IPS-18a (cell line): ENCODE data around the gene KLF11.

Experiments
- H3K27ac ChIP-seq: one replicate; pipeline ENCODE4 v1.5.1; 2013; ENCODE audit warnings: low read length
- H3K27me3 ChIP-seq: one replicate; pipeline ENCODE4 v1.6.1; 2013; ENCODE audit warnings: mild to moderate bottlenecking, low read length; ENCODE audit not compliant: control insufficient read depth, insufficient read depth
- H3K36me3 ChIP-seq: one replicate; pipeline ENCODE4 v1.6.1; 2013; ENCODE audit warnings: low read depth, low read length; ENCODE audit not compliant: control insufficient read depth
- H3K4me1 ChIP-seq: one replicate; pipeline ENCODE4 v1.6.1; 2013; ENCODE audit warnings: low read depth, low read length; ENCODE audit not compliant: control insufficient read depth
- H3K4me3 ChIP-seq: one replicate; pipeline ENCODE4 v1.5.1; 2013; ENCODE audit warnings: low read length
- H3K9ac ChIP-seq: one replicate; pipeline ENCODE4 v1.6.1; 2013; ENCODE audit warnings: mild to moderate bottlenecking, low read length, moderate library complexity
- H3K9me3 ChIP-seq: one replicate; pipeline ENCODE4 v1.6.1; 2013; ENCODE audit warnings: low read depth, low read length; ENCODE audit not compliant: control insufficient read depth

KLF11 gene

GRCh38 chr2:10036095-10036884 lies 7.1 kb upstream of the KLF11 start:
- Histone ChIP-seq H3K9ac (no peak overlapping the region), H3K27me3 (peaks cover 7% of the 10 kb centered on the region), H3K9me3 (no peaks in the 10 kb centered on the region), H3K4me3 (no peak overlapping the region), H3K36me3 (no peaks in the 10 kb centered on the region), H3K4me1 (no peaks in the 10 kb centered on the region), H3K27ac (no peak overlapping the region)

- no peak overlapping the region for H3K4me3 ChIP-seq
- H3K9ac ChIP-seq: no peak overlapping the region
- H3K27me3 ChIP-seq: peaks cover 23% of the 10 kb centered on the region
- H3K36me3 ChIP-seq: no peaks in the 10 kb centered on the region
- peaks cover 6% of the 10 kb centered on the region for H3K4me1 ChIP-seq
- no peak overlapping the region for H3K27ac ChIP-seq
- H3K9me3 ChIP-seq: no peaks in the 10 kb centered on the region
Measured at GRCh38 chr2:10038123-10038522, 5.2 kb upstream of the KLF11 start.

- Histone ChIP-seq H3K27me3 (peaks cover 23% of the 10 kb centered on the region), H3K36me3 (no peaks in the 10 kb centered on the region), H3K4me1 (peaks cover 6% of the 10 kb centered on the region), H3K4me3 (no peak overlapping the region), H3K9ac (no peak overlapping the region), H3K27ac (no peak overlapping the region), H3K9me3 (no peaks in the 10 kb centered on the region)
Measured at GRCh38 chr2:10038716-10039115, 4.6 kb upstream of the KLF11 start.

GRCh38 chr2:10039658-10040410 lies 3.5 kb upstream of the KLF11 start:
- H3K27ac ChIP-seq: no peak overlapping the region
- peaks cover 6% of the 10 kb centered on the region for H3K4me1 ChIP-seq
- H3K27me3 ChIP-seq: peaks cover 28% of the 10 kb centered on the region
- H3K9me3 ChIP-seq: no peaks in the 10 kb centered on the region
- no peaks in the 10 kb centered on the region for H3K36me3 ChIP-seq
- H3K4me3 ChIP-seq: no peak overlapping the region
- no peak overlapping the region for H3K9ac ChIP-seq

GRCh38 chr2:10041711-10042110 lies 1.6 kb upstream of the KLF11 start:
- Histone ChIP-seq H3K27me3 (peaks cover 28% of the 10 kb centered on the region), H3K27ac (no peak overlapping the region), H3K4me1 (peaks cover 6% of the 10 kb centered on the region), H3K9me3 (no peaks in the 10 kb centered on the region), H3K9ac (no peak overlapping the region), H3K4me3 (peak overlapping the region; percentile 64), H3K36me3 (no peaks in the 10 kb centered on the region)

GRCh38 chr2:10042301-10043161 lies 819 bp upstream of the KLF11 start:
- Histone ChIP-seq H3K4me3 (peak overlapping the region; percentile 64), H3K9me3 (no peaks in the 10 kb centered on the region), H3K4me1 (peaks cover 6% of the 10 kb centered on the region), H3K27ac (no peak overlapping the region), H3K27me3 (peaks cover 28% of the 10 kb centered on the region), H3K36me3 (peaks cover 3% of the 10 kb centered on the region), H3K9ac (peak overlapping the region; percentile 42)

- Histone ChIP-seq H3K4me1 (peaks cover 6% of the 10 kb centered on the region), H3K9ac (no peak overlapping the region)
Measured at GRCh38 chr2:10043906-10044601, 704 bp downstream of the KLF11 start.

GRCh38 chr2:10045561-10046355 lies 2.4 kb downstream of the KLF11 start:
- H3K36me3 ChIP-seq: peaks cover 9% of the 10 kb centered on the region
- H3K4me1 ChIP-seq: peaks cover 6% of the 10 kb centered on the region
- H3K27me3 ChIP-seq: peaks cover 26% of the 10 kb centered on the region
- H3K9me3 ChIP-seq: no peaks in the 10 kb centered on the region
- no peak overlapping the region for H3K27ac ChIP-seq
- H3K9ac ChIP-seq: no peak overlapping the region
- H3K4me3 ChIP-seq: no peak overlapping the region

More at GRCh38 chr2:10043906-10044601, 704 bp downstream of the KLF11 start:
- Histone ChIP-seq H3K27ac (no peak overlapping the region), H3K4me3 (peak overlapping the region; percentile 32), H3K27me3 (peaks cover 28% of the 10 kb centered on the region), H3K36me3 (peaks cover 9% of the 10 kb centered on the region), H3K9me3 (no peaks in the 10 kb centered on the region)

- no peaks in the 10 kb centered on the region for H3K9me3 ChIP-seq
- no peak overlapping the region for H3K4me3 ChIP-seq
- H3K9ac ChIP-seq: no peak overlapping the region
- peaks cover 4% of the 10 kb centered on the region for H3K4me1 ChIP-seq
- H3K27me3 ChIP-seq: peaks cover 14% of the 10 kb centered on the region
- no peak overlapping the region for H3K27ac ChIP-seq
- H3K36me3 ChIP-seq: peaks cover 9% of the 10 kb centered on the region
Measured at GRCh38 chr2:10046931-10047330, 3.6 kb downstream of the KLF11 start.

- Histone ChIP-seq H3K9ac (no peak overlapping the region), H3K9me3 (no peaks in the 10 kb centered on the region), H3K36me3 (peaks cover 15% of the 10 kb centered on the region), H3K4me1 (no peaks in the 10 kb centered on the region), H3K27me3 (peaks cover 5% of the 10 kb centered on the region), H3K27ac (no peak overlapping the region), H3K4me3 (no peak overlapping the region)
Measured at GRCh38 chr2:10047616-10048500, 4.5 kb downstream of the KLF11 start.
